Parathyroid adenoma (tissue), 2 donors: ENCODE measurements around the gene PDSS2.
"Not testable (repeated sequence)": the region's sequence is repeated elsewhere in the genome, so short reads cannot be mapped to it uniquely, and the experiment has no call there.

ENCODE experiments used
- H2AFZ ChIP-seq: fragments of 300-600 bp; sonication (generic); one replicate; pipeline ENCODE4 v1.7.0; 2017; ENCODE audit warnings: antibody characterized with exemption, mild to moderate bottlenecking
- H3K27ac ChIP-seq: fragments of 300-600 bp; sonication (generic); one replicate; pipeline ENCODE4 v1.7.0; 2017
- H3K27me3 ChIP-seq: fragments of 300-600 bp; sonication (generic); one replicate; pipeline ENCODE4 v1.7.0; 2017; ENCODE audit warnings: low read length; ENCODE audit not compliant: control insufficient read depth, insufficient read depth
- H3K36me3 ChIP-seq: fragments of 300-600 bp; sonication (generic); one replicate; pipeline ENCODE4 v1.7.0; 2017; ENCODE audit warnings: low read length; ENCODE audit not compliant: control insufficient read depth, insufficient read depth
- H3K4me1 ChIP-seq: fragments of 300-600 bp; sonication (generic); one replicate; pipeline ENCODE4 v1.7.0; 2017; ENCODE audit warnings: control low read depth
- H3K4me2 ChIP-seq: fragments of 300-600 bp; sonication (generic); one replicate; pipeline ENCODE4 v1.7.0; 2017; ENCODE audit warnings: low read length
- H3K4me3 ChIP-seq: fragments of 300-600 bp; sonication (generic); one replicate; pipeline ENCODE4 v1.7.0; 2017; ENCODE audit warnings: low read depth, low read length
- H3K79me2 ChIP-seq: fragments of 300-600 bp; sonication (generic); one replicate; pipeline ENCODE4 v1.7.0; 2017; ENCODE audit warnings: control low read depth
- H3K9ac ChIP-seq: fragments of 300-600 bp; sonication (generic); one replicate; pipeline ENCODE4 v1.7.0; 2017; ENCODE audit warnings: mild to moderate bottlenecking
- H3K9me3 ChIP-seq: fragments of 300-600 bp; sonication (generic); one replicate; pipeline ENCODE4 v1.7.0; 2017; ENCODE audit warnings: low read length; ENCODE audit not compliant: control insufficient read depth
- TF ChIP-seq, protein P1 (sequence below): fragments of 300-600 bp; sonication (generic); IDR thresholded peaks from one replicate; pipeline ENCODE4 v1.7.0; 2017; ENCODE audit warnings: antibody characterized with exemption, mild to moderate bottlenecking
- donor health status: primary hyperparathyroidism.

Gene PDSS2

GRCh38 chr6:107144014-107144413 lies 315.4 kb downstream of the PDSS2 start:
- TF ChIP-seq, protein P1, sequence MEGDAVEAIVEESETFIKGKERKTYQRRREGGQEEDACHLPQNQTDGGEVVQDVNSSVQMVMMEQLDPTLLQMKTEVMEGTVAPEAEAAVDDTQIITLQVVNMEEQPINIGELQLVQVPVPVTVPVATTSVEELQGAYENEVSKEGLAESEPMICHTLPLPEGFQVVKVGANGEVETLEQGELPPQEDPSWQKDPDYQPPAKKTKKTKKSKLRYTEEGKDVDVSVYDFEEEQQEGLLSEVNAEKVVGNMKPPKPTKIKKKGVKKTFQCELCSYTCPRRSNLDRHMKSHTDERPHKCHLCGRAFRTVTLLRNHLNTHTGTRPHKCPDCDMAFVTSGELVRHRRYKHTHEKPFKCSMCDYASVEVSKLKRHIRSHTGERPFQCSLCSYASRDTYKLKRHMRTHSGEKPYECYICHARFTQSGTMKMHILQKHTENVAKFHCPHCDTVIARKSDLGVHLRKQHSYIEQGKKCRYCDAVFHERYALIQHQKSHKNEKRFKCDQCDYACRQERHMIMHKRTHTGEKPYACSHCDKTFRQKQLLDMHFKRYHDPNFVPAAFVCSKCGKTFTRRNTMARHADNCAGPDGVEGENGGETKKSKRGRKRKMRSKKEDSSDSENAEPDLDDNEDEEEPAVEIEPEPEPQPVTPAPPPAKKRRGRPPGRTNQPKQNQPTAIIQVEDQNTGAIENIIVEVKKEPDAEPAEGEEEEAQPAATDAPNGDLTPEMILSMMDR, result no peak
- no peaks in the 10 kb centered on the region for H3K4me1 ChIP-seq

DNA sequence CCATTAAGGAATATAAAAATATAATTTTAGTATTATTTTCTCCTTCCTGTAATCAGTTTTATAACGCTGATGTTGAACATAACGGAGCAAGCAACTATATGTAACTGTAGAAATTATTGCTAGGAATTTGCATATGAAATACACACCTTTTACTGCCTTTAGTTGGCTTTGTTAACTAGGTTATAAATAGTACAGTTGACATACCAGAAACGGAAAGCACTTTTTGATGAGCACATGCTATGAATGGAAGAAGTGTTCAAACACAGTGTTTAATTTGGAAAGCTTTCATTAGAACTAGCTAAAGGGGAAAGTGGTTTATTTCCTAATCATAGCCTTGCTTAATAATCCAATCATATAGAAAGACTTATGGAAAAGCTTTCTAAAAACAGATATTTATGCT lies 318.8 kb downstream of the PDSS2 start:
- H3K4me3 ChIP-seq, result no peak overlapping the region
- TF ChIP-seq, protein P1, result no peak
- no peaks in the 10 kb centered on the region for H3K27me3 ChIP-seq
- H3K36me3 ChIP-seq, result no peaks in the 10 kb centered on the region
- H3K9ac ChIP-seq, result no peak overlapping the region
- H2AFZ ChIP-seq, result no peak overlapping the region
- H3K4me1 ChIP-seq, result no peaks in the 10 kb centered on the region
- no peak overlapping the region for H3K4me2 ChIP-seq
- H3K79me2 ChIP-seq, result no peaks in the 10 kb centered on the region
- H3K27ac ChIP-seq, result no peak overlapping the region
- no peaks in the 10 kb centered on the region for H3K9me3 ChIP-seq

More at GRCh38 chr6:107144014-107144413, 315.4 kb downstream of the PDSS2 start:
- no peaks in the 10 kb centered on the region for H3K27me3 ChIP-seq
- H3K79me2 ChIP-seq, result no peaks in the 10 kb centered on the region
- H2AFZ ChIP-seq, result no peak overlapping the region
- no peak overlapping the region for H3K27ac ChIP-seq
- no peaks in the 10 kb centered on the region for H3K36me3 ChIP-seq
- H3K9me3 ChIP-seq, result no peaks in the 10 kb centered on the region
- no peak overlapping the region for H3K4me2 ChIP-seq
- H3K4me3 ChIP-seq, result no peak overlapping the region
- no peak overlapping the region for H3K9ac ChIP-seq

DNA sequence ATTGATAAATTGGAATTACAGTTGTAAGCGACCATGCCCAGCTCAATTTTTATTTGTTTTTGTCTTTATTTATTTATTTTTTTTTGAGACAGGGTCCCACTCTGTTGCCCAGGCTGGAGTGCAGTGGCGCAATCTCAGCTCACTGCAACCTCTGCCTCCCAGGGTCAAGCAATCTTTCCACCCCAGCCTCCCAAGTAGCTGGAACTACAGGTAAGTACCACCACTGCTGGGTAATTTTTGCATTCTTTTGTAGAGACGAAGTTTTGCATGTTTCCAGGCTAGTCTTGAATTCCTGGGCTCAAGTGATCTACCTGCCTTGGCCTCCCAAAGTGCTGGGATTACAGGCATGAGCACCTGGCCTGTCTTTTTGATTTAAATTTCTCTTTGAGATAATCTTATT lies 323.0 kb downstream of the PDSS2 start:
- H3K4me3 ChIP-seq, H3K79me2 ChIP-seq, H2AFZ ChIP-seq, H3K4me2 ChIP-seq, H3K27me3 ChIP-seq, H3K9me3 ChIP-seq, H3K9ac ChIP-seq, H3K4me1 ChIP-seq, H3K27ac ChIP-seq, H3K36me3 ChIP-seq: not testable (repeated sequence)

GRCh38 chr6:107135048-107135680 lies 324.2 kb downstream of the PDSS2 start:
- H3K27me3 ChIP-seq, H3K27ac ChIP-seq, H3K4me2 ChIP-seq, H2AFZ ChIP-seq, H3K79me2 ChIP-seq, H3K9me3 ChIP-seq, H3K4me3 ChIP-seq, H3K9ac ChIP-seq, H3K36me3 ChIP-seq, H3K4me1 ChIP-seq: not testable (repeated sequence)

DNA sequence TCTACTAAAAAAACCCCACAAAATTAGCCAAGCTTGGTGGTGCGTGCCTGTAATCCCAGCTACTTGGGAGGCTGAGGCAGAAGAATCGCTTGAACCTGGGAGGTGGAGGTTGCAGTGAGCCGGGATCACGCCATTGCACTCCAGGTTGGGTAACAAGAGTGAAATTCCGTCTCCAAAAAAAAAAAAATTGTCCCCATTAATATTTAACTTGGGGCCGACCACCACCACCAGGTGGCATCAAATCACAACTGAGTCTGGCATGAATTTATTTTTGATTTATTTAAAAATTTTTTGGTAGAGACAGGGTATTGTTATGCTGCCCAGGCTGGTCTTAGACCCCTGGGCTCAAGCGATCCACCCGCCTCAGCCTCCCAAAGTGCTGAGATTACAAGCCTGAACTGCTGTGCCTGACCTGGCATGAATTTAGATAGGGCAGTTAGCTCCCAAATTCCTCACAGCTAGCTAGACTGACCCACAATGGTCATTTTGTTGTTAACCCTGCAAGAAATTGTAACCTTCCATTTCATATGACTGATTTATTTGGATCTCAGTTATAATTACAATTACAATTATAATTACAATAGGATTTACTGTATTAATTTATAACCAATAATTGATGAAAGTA lies 326.9 kb downstream of the PDSS2 start:
- H3K36me3 ChIP-seq, result no peaks in the 10 kb centered on the region
- no peak overlapping the region for H3K4me3 ChIP-seq
- H3K79me2 ChIP-seq, result no peaks in the 10 kb centered on the region
- H2AFZ ChIP-seq, result no peak overlapping the region
- no peaks in the 10 kb centered on the region for H3K9me3 ChIP-seq
- TF ChIP-seq, protein P1, result peak; percentile 41
- no peaks in the 10 kb centered on the region for H3K4me1 ChIP-seq
- H3K9ac ChIP-seq, result no peak overlapping the region
- H3K27ac ChIP-seq, result no peak overlapping the region
- no peaks in the 10 kb centered on the region for H3K27me3 ChIP-seq
- H3K4me2 ChIP-seq, result no peak overlapping the region
